Inflammatory macrophage treated with lipopolysaccharide for 4 hours (primary cell): ENCODE data around the gene MSMO1.

Source experiments
- DNase-seq: peaks from one replicate; pipeline ENCODE4 v3.0.0-alpha.2; 2020

MSMO1 gene

GRCh38 chr4:165361810-165362209, 34.3 kb downstream of the MSMO1 start:
- no peak for DNase-seq

GRCh38 chr4:165364452-165365080, 37.1 kb downstream of the MSMO1 start:
- peak; percentile 56 for DNase-seq

- no peak for DNase-seq
These were observed 39.6 kb downstream of the MSMO1 start for GRCh38 chr4:165367040-165367439.

GRCh38 chr4:165368114-165368513, 40.6 kb downstream of the MSMO1 start:
- no peak for DNase-seq

- DNase-seq = no peak
These were observed 41.1 kb downstream of the MSMO1 start for GRCh38 chr4:165368567-165368966.

- DNase-seq = peak; percentile 54
These were observed 42.1 kb downstream of the MSMO1 start for GRCh38 chr4:165369522-165369921.

- no peak for DNase-seq
These were observed 43.1 kb downstream of the MSMO1 start for GRCh38 chr4:165370530-165370929.

- no peak for DNase-seq
These were observed 48.0 kb downstream of the MSMO1 start for GRCh38 chr4:165375465-165375864.

GRCh38 chr4:165378398-165378744, 50.9 kb downstream of the MSMO1 start:
- peak; percentile 7 for DNase-seq

GRCh38 chr4:165378745-165379677, 51.5 kb downstream of the MSMO1 start, which contains the start of gene CPE:
CPE (plus strand) TSS chr4:165379008; CDS start chr4:165379222, 214 bp downstream.
- DNase-seq = peak; percentile 70

- DNase-seq = no peak
These were observed 52.2 kb downstream of the MSMO1 start for GRCh38 chr4:165379678-165380064.

- DNase-seq = no peak
These were observed 53.3 kb downstream of the MSMO1 start for GRCh38 chr4:165380805-165381204.

- no peak for DNase-seq
These were observed 54.4 kb downstream of the MSMO1 start for GRCh38 chr4:165381821-165382373.

- no peak for DNase-seq
These were observed 55.2 kb downstream of the MSMO1 start for GRCh38 chr4:165382640-165383039.

- DNase-seq = no peak
These were observed 56.2 kb downstream of the MSMO1 start for GRCh38 chr4:165383591-165384073.

- no peak for DNase-seq
These were observed 56.7 kb downstream of the MSMO1 start for GRCh38 chr4:165384186-165384585.

GRCh38 chr4:165384598-165384997, 57.1 kb downstream of the MSMO1 start:
- no peak for DNase-seq

- no peak for DNase-seq
These were observed 57.7 kb downstream of the MSMO1 start for GRCh38 chr4:165385126-165385525.

- DNase-seq = no peak
These were observed 58.9 kb downstream of the MSMO1 start for GRCh38 chr4:165386328-165386727.

GRCh38 chr4:165388756-165389155, 61.3 kb downstream of the MSMO1 start:
- no peak for DNase-seq
